Mesothelial cell of epicardium (in vitro differentiated cells): ENCODE results near the gene SDHB. TPM values are rescaled to one million over a fixed set of nuclear protein-coding genes. Genes with fewer than 3 reads are reported as not detected.
A peak's percentile ranks its signal among the peaks of the same experiment; 100 is the strongest.

ENCODE experiments used
- DNase-seq, 2 experiments: peaks; one replicate each; pipeline ENCODE4 v3.0.0; 2021; ENCODE audit warnings: low spot score in 2 of 2; ENCODE audit not compliant: unreplicated experiment in 2 of 2
- H3K27ac Mint-ChIP-seq: 2 replicates; pipeline ENCODE4 v1.8.0; 2021; ENCODE audit warnings: mixed read lengths
- H3K27me3 Mint-ChIP-seq: 2 replicates; pipeline ENCODE4 v1.8.0; 2021; ENCODE audit warnings: low read depth, mixed read lengths
- H3K36me3 Mint-ChIP-seq: 2 replicates; pipeline ENCODE4 v1.8.0; 2021; ENCODE audit warnings: mixed read lengths
- H3K4me1 Mint-ChIP-seq: 2 replicates; pipeline ENCODE4 v1.8.0; 2021; ENCODE audit warnings: mixed read lengths
- H3K4me3 Mint-ChIP-seq: 2 replicates; pipeline ENCODE4 v1.8.0; 2021; ENCODE audit warnings: mild to moderate bottlenecking, moderate library complexity, mixed read lengths
- H3K9me3 Mint-ChIP-seq: 2 replicates; pipeline ENCODE4 v1.8.0; 2021; ENCODE audit warnings: mixed read lengths
- total RNA-seq: library from RNA; stranded (reverse); gene quantifications from 3 replicates; pipeline ENCODE4 v1.2.1, GENCODE V29; 2021
- TF ChIP-seq, protein P1 (sequence below): fragments of 200-600 bp; sonication (generic); IDR thresholded peaks from one replicate; pipeline ENCODE4 v1.5.0; 2021; ENCODE audit warnings: antibody characterized with exemption; ENCODE audit not compliant: unreplicated experiment

SDHB gene
- total RNA-seq, 1 donor from 2014 or later = 46.5 TPM

DNA sequence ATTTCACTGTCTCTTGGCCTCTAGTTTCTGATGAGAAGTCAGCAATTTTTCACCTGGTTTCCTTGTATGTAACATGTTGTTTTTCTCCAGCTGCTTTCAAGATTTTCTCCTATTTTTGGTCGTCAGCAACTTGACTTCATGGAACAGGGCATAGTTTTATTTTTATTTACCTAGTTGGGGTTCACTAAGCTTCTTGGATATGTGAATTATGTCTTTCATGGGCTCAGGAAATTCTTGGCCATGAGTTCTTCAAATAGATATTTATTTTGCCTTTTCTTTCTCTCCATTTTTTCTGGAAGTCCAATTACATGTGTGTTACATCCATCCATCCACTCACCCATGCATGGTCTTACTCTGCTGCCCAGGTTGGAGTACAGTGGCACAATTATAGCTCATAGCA lies 13.7 kb downstream of the SDHB start:
- H3K9me3 Mint-ChIP-seq = no peaks in the 10 kb centered on the region
- no peak overlapping the region for H3K27ac Mint-ChIP-seq
- no peaks in the 10 kb centered on the region for H3K27me3 Mint-ChIP-seq
- peaks cover 31% of the 10 kb centered on the region for H3K36me3 Mint-ChIP-seq
- peaks cover 2% of the 10 kb centered on the region for H3K4me1 Mint-ChIP-seq
- H3K4me3 Mint-ChIP-seq = no peak overlapping the region
- TF ChIP-seq, protein P1, sequence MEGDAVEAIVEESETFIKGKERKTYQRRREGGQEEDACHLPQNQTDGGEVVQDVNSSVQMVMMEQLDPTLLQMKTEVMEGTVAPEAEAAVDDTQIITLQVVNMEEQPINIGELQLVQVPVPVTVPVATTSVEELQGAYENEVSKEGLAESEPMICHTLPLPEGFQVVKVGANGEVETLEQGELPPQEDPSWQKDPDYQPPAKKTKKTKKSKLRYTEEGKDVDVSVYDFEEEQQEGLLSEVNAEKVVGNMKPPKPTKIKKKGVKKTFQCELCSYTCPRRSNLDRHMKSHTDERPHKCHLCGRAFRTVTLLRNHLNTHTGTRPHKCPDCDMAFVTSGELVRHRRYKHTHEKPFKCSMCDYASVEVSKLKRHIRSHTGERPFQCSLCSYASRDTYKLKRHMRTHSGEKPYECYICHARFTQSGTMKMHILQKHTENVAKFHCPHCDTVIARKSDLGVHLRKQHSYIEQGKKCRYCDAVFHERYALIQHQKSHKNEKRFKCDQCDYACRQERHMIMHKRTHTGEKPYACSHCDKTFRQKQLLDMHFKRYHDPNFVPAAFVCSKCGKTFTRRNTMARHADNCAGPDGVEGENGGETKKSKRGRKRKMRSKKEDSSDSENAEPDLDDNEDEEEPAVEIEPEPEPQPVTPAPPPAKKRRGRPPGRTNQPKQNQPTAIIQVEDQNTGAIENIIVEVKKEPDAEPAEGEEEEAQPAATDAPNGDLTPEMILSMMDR = no peak
- no peak for DNase-seq

DNA sequence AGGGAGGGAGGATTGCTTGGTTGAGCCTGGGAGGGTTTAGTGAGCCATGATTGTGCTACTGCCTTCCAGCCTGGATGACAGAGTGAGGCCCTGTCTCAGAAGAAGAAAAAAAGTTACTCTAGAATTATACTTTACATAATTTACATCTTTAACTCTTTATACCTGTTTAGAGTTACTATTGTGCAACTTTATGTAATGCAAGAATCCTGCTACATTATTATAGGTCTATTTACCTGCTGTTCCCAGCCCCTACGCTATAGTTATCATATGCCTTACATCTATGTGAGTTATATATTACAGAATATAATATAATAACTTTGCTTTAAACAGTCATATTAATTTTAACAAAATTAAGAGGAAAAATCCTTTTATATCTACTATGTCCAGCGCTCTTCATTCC lies 14.3 kb downstream of the SDHB start:
- Mint-ChIP-seq H3K27me3 (no peaks in the 10 kb centered on the region), H3K4me3 (no peak overlapping the region), H3K4me1 (no peaks in the 10 kb centered on the region), H3K27ac (no peak overlapping the region), H3K36me3 (peaks cover 30% of the 10 kb centered on the region), H3K9me3 (no peaks in the 10 kb centered on the region)
- TF ChIP-seq, protein P1 = no peak
- no peak for DNase-seq

DNA sequence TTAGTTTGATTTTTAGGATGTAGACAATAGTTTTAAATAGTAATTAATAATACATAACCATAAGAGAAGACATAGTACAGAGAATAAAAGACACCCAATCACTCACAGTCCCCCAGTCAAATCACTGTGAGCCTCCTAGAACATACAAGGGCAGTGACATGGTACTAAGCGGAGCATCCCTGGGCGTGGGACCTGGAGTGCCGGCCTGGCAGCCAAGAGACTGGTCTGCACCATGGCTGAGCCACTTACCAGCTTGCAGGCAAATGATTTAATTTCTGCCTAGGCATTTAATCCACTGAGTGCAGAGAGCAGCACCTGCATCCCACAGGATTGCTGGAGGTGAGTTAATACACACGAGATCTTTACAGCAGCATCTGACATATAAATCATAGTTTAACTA lies 20.4 kb downstream of the SDHB start:
- TF ChIP-seq, protein P1 = no peak
- H3K4me3 Mint-ChIP-seq = no peak overlapping the region
- no peaks in the 10 kb centered on the region for H3K27me3 Mint-ChIP-seq
- peaks cover 3% of the 10 kb centered on the region for H3K4me1 Mint-ChIP-seq
- H3K9me3 Mint-ChIP-seq = no peaks in the 10 kb centered on the region
- DNase-seq = no peak
- H3K27ac Mint-ChIP-seq = no peak overlapping the region
- peaks cover 7% of the 10 kb centered on the region for H3K36me3 Mint-ChIP-seq

DNA sequence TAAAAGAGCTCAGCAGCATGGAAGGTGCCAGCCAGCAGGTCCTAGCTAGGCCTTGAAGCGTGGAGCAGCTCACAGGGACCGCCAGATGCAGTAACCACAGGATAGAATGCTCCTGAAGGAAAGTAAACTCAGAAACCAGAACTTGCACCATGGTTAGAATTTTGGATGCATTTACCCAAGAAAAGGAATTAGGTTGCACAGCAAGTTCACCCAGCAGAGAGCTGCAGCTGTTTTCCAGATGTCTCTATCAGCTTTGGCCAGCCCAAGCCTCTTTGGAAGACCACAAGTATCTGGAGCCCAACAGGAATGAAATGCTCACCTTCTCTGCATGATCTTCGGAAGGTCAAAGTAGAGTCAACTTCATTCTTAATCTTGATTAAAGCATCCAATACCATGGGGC lies 21.1 kb downstream of the SDHB start:
- no peak overlapping the region for H3K4me3 Mint-ChIP-seq
- peaks cover 3% of the 10 kb centered on the region for H3K4me1 Mint-ChIP-seq
- H3K36me3 Mint-ChIP-seq = peaks cover 8% of the 10 kb centered on the region
- TF ChIP-seq, protein P1 = no peak
- no peak for DNase-seq
- no peak overlapping the region for H3K27ac Mint-ChIP-seq
- H3K9me3 Mint-ChIP-seq = no peaks in the 10 kb centered on the region
- H3K27me3 Mint-ChIP-seq = no peaks in the 10 kb centered on the region

DNA sequence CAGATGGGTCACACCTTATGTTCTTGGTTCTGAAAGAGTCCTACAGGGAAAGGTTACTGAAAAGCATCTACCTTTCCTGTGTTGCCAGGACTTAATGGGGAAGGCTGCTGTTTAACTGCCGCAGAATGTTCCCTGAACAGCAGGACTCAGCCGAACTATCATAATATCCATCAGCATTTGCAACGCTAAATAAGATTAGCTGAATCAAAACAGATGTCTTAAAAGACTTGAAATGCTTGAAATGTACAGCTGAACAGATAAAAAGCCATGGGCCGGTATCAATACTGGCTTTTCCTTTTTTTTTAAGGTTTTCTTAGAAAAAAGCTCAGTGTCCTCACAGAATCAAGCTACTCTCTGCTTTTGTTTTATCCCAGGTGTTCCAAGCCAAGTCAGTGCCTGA lies 22.4 kb downstream of the SDHB start:
- peaks cover 3% of the 10 kb centered on the region for H3K4me1 Mint-ChIP-seq
- TF ChIP-seq, protein P1 = no peak
- DNase-seq = no peak
- H3K27me3 Mint-ChIP-seq = no peaks in the 10 kb centered on the region
- H3K4me3 Mint-ChIP-seq = no peak overlapping the region
- peaks cover 16% of the 10 kb centered on the region for H3K36me3 Mint-ChIP-seq
- no peaks in the 10 kb centered on the region for H3K9me3 Mint-ChIP-seq
- H3K27ac Mint-ChIP-seq = peak overlapping the region; percentile 62

DNA sequence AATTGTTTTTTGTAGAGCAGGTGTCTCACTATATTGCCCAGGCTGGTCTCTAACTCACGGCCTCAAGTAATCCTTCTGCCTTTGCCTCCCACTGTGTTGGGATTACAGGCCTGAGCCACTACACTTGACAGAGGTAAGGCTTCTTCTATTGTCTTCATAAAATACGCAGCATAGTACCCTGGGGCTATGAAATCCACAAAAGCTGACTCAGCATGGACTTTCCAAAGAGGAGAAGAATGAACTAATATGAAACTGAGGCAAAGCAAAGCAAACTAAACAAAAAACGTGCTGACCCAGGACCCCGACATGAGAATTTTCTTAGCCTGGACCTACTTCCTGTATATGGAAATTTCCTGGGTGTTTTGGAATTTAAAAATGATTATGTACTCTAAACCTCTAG lies 23.6 kb downstream of the SDHB start:
- Mint-ChIP-seq H3K36me3 (peaks cover 16% of the 10 kb centered on the region), H3K4me1 (peaks cover 3% of the 10 kb centered on the region), H3K27ac (peak overlapping the region; percentile 26), H3K4me3 (no peak overlapping the region), H3K27me3 (no peaks in the 10 kb centered on the region), H3K9me3 (no peaks in the 10 kb centered on the region)
- no peak for DNase-seq
- TF ChIP-seq, protein P1 = no peak
